Cardiac fibroblast (primary cell): Measurements from ENCODE around the gene ACAP3.

ENCODE experiments used
- DNase-seq, 2 donors: peaks; one replicate each; pipeline versions ENCODE4 v3.0.0 to v3.0.0-alpha.2; 2010; ENCODE audit warnings: low read depth in 2 of 2
- H3K4me3 ChIP-seq, 2 donors: replicated peaks in 1 of 2; 1 replicate in 1 of 2; 2 replicates in 1 of 2; pipeline ENCODE4 v1.5.1; 2011; ENCODE audit warnings: low read depth in 2 of 2, low read length in 2 of 2, mild to moderate bottlenecking in 2 of 2, moderate library complexity in 1 of 2
- TF ChIP-seq, protein P1 (sequence below): IDR thresholded peaks from one replicate; pipeline ENCODE4 v1.5.1; 2011; ENCODE audit warnings: low read depth, mild to moderate bottlenecking, low read length, inconsistent platforms

The ACAP3 gene

DNA sequence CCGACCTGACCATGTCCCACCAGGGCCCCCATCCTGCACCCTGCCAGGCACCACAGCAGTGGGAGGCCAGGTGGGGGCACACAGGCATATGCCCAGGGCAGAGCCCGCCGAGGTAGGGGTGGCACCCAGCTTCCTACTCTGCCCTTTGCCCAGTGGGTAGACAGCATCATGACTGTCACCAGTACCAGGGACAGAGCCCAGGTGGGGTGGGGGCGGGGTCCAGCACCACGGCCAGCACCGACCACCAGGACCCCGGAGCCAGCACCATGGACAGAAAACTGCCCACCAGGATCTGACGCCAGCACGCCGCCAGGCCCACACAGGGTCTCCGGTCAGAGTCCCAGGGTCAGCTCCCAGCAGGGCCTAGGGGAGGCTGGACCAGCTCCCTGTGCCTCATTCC, 27.1 kb upstream of the ACAP3 start:
- TF ChIP-seq, protein P1, sequence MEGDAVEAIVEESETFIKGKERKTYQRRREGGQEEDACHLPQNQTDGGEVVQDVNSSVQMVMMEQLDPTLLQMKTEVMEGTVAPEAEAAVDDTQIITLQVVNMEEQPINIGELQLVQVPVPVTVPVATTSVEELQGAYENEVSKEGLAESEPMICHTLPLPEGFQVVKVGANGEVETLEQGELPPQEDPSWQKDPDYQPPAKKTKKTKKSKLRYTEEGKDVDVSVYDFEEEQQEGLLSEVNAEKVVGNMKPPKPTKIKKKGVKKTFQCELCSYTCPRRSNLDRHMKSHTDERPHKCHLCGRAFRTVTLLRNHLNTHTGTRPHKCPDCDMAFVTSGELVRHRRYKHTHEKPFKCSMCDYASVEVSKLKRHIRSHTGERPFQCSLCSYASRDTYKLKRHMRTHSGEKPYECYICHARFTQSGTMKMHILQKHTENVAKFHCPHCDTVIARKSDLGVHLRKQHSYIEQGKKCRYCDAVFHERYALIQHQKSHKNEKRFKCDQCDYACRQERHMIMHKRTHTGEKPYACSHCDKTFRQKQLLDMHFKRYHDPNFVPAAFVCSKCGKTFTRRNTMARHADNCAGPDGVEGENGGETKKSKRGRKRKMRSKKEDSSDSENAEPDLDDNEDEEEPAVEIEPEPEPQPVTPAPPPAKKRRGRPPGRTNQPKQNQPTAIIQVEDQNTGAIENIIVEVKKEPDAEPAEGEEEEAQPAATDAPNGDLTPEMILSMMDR, result no peak
- no peak for DNase-seq
- no peak overlapping the region for H3K4me3 ChIP-seq

DNA sequence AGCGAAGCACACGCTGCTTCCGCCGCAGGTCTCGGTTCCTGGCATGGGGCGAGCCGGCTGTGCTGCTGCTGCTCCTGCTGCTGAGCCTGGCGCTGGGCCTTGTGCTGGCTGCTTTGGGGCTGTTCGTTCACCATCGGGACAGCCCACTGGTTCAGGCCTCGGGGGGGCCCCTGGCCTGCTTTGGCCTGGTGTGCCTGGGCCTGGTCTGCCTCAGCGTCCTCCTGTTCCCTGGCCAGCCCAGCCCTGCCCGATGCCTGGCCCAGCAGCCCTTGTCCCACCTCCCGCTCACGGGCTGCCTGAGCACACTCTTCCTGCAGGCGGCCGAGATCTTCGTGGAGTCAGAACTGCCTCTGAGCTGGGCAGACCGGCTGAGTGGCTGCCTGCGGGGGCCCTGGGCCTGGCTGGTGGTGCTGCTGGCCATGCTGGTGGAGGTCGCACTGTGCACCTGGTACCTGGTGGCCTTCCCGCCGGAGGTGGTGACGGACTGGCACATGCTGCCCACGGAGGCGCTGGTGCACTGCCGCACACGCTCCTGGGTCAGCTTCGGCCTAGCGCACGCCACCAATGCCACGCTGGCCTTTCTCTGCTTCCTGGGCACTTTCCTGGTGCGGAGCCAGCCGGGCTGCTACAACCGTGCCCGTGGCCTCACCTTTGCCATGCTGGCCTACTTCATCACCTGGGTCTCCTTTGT, 26.0 kb upstream of the ACAP3 start:
- no peak for DNase-seq
- TF ChIP-seq, protein P1, result no peak
- no peak overlapping the region for H3K4me3 ChIP-seq

DNA sequence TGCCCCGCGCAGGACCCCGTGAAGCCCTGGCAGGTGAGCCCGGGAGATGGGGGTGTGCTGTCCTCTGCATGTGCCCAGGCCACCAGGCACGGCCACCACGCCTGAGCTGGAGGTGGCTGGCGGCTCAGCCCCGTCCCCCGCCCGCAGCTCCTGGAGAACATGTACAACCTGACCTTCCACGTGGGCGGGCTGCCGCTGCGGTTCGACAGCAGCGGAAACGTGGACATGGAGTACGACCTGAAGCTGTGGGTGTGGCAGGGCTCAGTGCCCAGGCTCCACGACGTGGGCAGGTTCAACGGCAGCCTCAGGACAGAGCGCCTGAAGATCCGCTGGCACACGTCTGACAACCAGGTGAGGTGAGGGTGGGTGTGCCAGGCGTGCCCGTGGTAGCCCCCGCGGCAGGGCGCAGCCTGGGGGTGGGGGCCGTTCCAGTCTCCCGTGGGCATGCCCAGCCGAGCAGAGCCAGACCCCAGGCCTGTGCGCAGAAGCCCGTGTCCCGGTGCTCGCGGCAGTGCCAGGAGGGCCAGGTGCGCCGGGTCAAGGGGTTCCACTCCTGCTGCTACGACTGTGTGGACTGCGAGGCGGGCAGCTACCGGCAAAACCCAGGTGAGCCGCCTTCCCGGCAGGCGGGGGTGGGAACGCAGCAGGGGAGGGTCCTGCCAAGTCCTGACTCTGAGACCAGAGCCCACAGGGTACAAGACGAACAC, 25.2 kb upstream of the ACAP3 start:
- H3K4me3 ChIP-seq, result no peak overlapping the region
- no peak for DNase-seq
- TF ChIP-seq, protein P1, result no peak

DNA sequence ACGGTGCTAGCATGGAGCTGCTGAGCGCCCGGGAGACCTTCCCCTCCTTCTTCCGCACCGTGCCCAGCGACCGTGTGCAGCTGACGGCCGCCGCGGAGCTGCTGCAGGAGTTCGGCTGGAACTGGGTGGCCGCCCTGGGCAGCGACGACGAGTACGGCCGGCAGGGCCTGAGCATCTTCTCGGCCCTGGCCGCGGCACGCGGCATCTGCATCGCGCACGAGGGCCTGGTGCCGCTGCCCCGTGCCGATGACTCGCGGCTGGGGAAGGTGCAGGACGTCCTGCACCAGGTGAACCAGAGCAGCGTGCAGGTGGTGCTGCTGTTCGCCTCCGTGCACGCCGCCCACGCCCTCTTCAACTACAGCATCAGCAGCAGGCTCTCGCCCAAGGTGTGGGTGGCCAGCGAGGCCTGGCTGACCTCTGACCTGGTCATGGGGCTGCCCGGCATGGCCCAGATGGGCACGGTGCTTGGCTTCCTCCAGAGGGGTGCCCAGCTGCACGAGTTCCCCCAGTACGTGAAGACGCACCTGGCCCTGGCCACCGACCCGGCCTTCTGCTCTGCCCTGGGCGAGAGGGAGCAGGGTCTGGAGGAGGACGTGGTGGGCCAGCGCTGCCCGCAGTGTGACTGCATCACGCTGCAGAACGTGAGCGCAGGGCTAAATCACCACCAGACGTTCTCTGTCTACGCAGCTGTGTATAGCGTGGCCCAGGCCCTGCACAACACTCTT, 24.5 kb upstream of the ACAP3 start:
- TF ChIP-seq, protein P1, result no peak
- H3K4me3 ChIP-seq, result no peak overlapping the region
- DNase-seq, result no peak

DNA sequence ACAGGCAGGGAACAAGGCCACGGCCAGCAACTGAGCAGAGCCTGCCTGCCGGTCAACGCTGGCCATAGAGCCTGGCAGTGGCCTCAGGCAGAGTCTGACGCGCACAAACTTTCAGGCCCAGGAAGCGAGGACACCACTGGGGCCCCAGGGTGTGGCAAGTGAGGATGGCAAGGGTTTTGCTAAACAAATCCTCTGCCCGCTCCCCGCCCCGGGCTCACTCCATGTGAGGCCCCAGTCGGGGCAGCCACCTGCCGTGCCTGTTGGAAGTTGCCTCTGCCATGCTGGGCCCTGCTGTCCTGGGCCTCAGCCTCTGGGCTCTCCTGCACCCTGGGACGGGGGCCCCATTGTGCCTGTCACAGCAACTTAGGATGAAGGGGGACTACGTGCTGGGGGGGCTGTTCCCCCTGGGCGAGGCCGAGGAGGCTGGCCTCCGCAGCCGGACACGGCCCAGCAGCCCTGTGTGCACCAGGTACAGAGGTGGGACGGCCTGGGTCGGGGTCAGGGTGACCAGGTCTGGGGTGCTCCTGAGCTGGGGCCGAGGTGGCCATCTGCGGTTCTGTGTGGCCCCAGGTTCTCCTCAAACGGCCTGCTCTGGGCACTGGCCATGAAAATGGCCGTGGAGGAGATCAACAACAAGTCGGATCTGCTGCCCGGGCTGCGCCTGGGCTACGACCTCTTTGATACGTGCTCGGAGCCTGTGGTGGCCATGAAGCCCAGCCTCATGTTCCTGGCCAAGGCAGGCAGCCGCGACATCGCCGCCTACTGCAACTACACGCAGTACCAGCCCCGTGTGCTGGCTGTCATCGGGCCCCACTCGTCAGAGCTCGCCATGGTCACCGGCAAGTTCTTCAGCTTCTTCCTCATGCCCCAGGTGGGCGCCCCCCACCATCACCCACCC, 23.6 kb upstream of the ACAP3 start, which contains the start of gene TAS1R3:
TAS1R3 (plus strand) TSS at position 213 of the 898 bp plus-strand sequence; CDS start at position 279, 66 bp downstream.
- TF ChIP-seq, protein P1, result no peak
- no peak within 1 kb of the TSS for H3K4me3 ChIP-seq
- DNase-seq, result no peak

DNA sequence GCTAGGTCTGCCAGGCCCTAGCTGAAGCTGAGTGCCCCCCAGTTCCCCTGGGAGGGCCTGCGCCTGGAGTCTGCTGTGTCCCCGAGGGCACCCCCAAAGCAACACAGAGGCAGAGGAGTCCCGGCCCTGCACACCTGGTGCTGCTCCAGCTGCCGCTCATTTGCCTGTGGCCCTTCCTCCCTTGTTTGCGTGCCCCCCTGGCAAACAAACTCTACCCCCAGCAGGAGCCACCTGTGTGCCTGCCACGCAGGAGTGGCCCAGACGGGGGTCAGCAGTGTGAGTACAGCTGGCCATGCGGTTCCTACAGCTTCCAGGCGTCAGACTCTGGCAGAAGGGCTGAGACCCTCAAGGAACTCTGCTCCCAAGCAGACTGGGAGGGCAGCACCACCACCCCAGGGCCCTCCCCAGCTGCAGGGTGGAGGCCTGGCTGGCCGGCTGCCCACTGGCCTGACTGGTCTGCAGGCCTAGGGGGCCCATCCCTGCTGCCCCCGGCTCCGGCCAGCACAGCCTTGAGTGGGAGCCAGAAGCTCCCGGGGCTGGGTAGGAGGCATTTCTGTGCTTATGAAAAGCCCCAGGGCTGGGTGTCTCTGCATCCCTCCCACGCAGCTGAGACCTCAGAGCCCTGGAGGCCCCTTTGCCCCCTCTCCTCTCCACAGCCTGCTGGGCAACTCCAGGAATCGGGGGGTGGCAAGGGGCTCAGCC, 22.8 kb upstream of the ACAP3 start:
- no peak for DNase-seq
- TF ChIP-seq, protein P1, result no peak
- H3K4me3 ChIP-seq, result no peak overlapping the region
